K562 (cell line): ENCODE data around the gene SFRP5. TPM values are rescaled to one million over a fixed set of nuclear protein-coding genes. Genes with fewer than 3 reads are reported as not detected.

Experiments
- ATAC-seq: fragments of 200-7000 bp; cut with Tn5 transposase; 3 replicates; pipeline ENCODE4 v1.9.1; 2020; ENCODE audit warnings: moderate library complexity
- BruUV-seq: library from RNA; stranded (reverse); fragments of 400-500 nt; replicated peaks from 2 replicates; lab custom pipeline; 2021; lab: Mats Ljungman, UMichigan
- CTCF ChIA-PET: fragments of 300-600 bp; formaldehyde crosslinking; extraction: SDS; loops from one replicate; lab custom pipeline; 2021; ENCODE audit warnings: low intra/inter-chr PET ratio; lab: Yijun Ruan, JAX
- POLR2A ChIA-PET: fragments of 300-600, 350-650 bp; sonication (Branson Sonifier 250); formaldehyde crosslinking; extraction: SDS; loops from one replicate; lab custom pipeline; 2021; ENCODE audit warnings: antibody characterized with exemption, inconsistent platforms; lab: Yijun Ruan, JAX
- DNase-seq, 4 experiments: peaks; one replicate each; pipeline versions ENCODE4 v3.0.0 to v3.0.0-alpha.2; 2011 to 2018; ENCODE audit warnings: low spot score in 3 of 4, mixed read lengths in 3 of 4; ENCODE audit errors: extremely low read depth in 1 of 4
- FAIRE-seq: peaks from 2 replicates; lab custom pipeline; 2011; peaks lifted over from hg19 to GRCh38; lab: Jason Lieb, UNC
- H2AFZ ChIP-seq: 2 replicates; pipeline ENCODE4 v1.6.0; 2011; ENCODE audit warnings: low read depth, low read length, control low read depth, inconsistent platforms
- H3K27ac ChIP-seq: fragments of 200-600 bp; 3 replicates; pipeline ENCODE4 v1.8.0; 2011; ENCODE audit warnings: low read depth, mild to moderate bottlenecking, control low read depth, inconsistent platforms, low read length, moderate library complexity, mixed read lengths; ENCODE audit errors: extremely low read depth
- H3K27me3 ChIP-seq, 2 experiments: fragments of 300-600 bp in 1 of 2; 2 replicates in 1 of 2; 3 replicates in 1 of 2; pipeline versions ENCODE4 v1.6.0 to v1.8.0; 2011; ENCODE audit warnings: inconsistent platforms in 2 of 2, low read length in 2 of 2, mild to moderate bottlenecking in 1 of 2, mixed read lengths in 1 of 2, moderate library complexity in 1 of 2; ENCODE audit not compliant: control insufficient read depth in 2 of 2, insufficient read depth in 2 of 2
- H3K36me3 ChIP-seq: fragments of 300-600 bp; 3 replicates; pipeline ENCODE4 v1.8.0; 2011; ENCODE audit warnings: mild to moderate bottlenecking, low read length, inconsistent platforms; ENCODE audit not compliant: control insufficient read depth, insufficient read depth
- H3K4me1 ChIP-seq, 2 experiments: fragments of 200-600 bp in 1 of 2; replicated peaks in 1 of 2; 2 replicates in 1 of 2; 3 replicates in 1 of 2; pipeline versions ENCODE4 v1.5.1 to v1.8.0; 2011; ENCODE audit warnings: inconsistent platforms in 2 of 2, low read length in 2 of 2, mild to moderate bottlenecking in 1 of 2, mixed read lengths in 1 of 2, moderate library complexity in 1 of 2; ENCODE audit not compliant: control insufficient read depth in 2 of 2, insufficient read depth in 2 of 2
- H3K4me2 ChIP-seq: 2 replicates; pipeline ENCODE4 v1.6.1; 2011; ENCODE audit warnings: low read length, control low read depth, inconsistent platforms, mixed read lengths; ENCODE audit not compliant: insufficient read depth
- H3K4me3 ChIP-seq: fragments of 200-600 bp; sonication (generic), shearing (Covaris generic); 2 replicates; pipeline ENCODE4 v1.5.1; 2016; ENCODE audit warnings: control low read depth, inconsistent platforms
- H3K79me2 ChIP-seq: fragments of 200-600 bp; 3 replicates; pipeline ENCODE4 v1.8.0; 2011; ENCODE audit warnings: low read length, inconsistent platforms; ENCODE audit not compliant: control insufficient read depth, insufficient read depth
- H3K9ac ChIP-seq, 2 experiments: 2 replicates each; pipeline versions ENCODE4 v1.6.0 to v1.6.1; 2011; ENCODE audit warnings: low read depth in 2 of 2, low read length in 2 of 2, control low read depth in 1 of 2, inconsistent platforms in 1 of 2, mild to moderate bottlenecking in 1 of 2, mixed read lengths in 1 of 2; ENCODE audit not compliant: insufficient read depth in 1 of 2
- H3K9me1 ChIP-seq: one replicate; pipeline ENCODE4 v1.6.0; 2011; ENCODE audit warnings: inconsistent platforms, mild to moderate bottlenecking, low read length, moderate library complexity; ENCODE audit not compliant: control insufficient read depth, insufficient read depth
- H3K9me3 ChIP-seq: replicated peaks from 2 replicates; pipeline ENCODE4 v1.5.1; 2011; ENCODE audit warnings: low read depth, low read length, inconsistent platforms; ENCODE audit not compliant: control insufficient read depth, insufficient read depth
- H4K20me1 ChIP-seq: replicated peaks from 2 replicates; pipeline ENCODE4 v1.6.1; 2011; ENCODE audit warnings: low read length, inconsistent platforms, mixed read lengths; ENCODE audit not compliant: control insufficient read depth, insufficient read depth
- ARID2 ChIP-seq: fragments of 450-650 bp; IDR thresholded peaks from 2 replicates; pipeline ENCODE4 v1.6.1; 2017; ENCODE audit warnings: antibody characterized with exemption, mild to moderate bottlenecking
- HEY1 ChIP-seq: fragments of 250-450 bp; sonication (Bioruptor Pico); IDR thresholded peaks from 2 replicates; pipeline ENCODE4 v1.5.0; 2020; ENCODE audit warnings: mild to moderate bottlenecking, moderate library complexity, borderline replicate concordance
- HMGN3 ChIP-seq: IDR thresholded peaks from 2 replicates; pipeline ENCODE4 v1.6.1; 2011; ENCODE audit warnings: borderline replicate concordance, low read depth, mild to moderate bottlenecking, mixed read lengths, low read length; ENCODE audit not compliant: insufficient read length; ENCODE audit errors: extremely low read depth
- MAFK ChIP-seq: IDR thresholded peaks from 2 replicates; pipeline ENCODE4 v1.6.1; 2011; ENCODE audit warnings: low read length, improper control_type of control experiment
- NEUROD1 ChIP-seq: fragments of 150-350 bp; IDR thresholded peaks from 2 replicates; pipeline ENCODE4 v1.6.1; 2014; ENCODE audit warnings: borderline replicate concordance, low read length, low read depth; ENCODE audit not compliant: partially characterized antibody
- RAD21 ChIP-seq, 2 experiments: fragments of 250-450 bp in 1 of 2; fragments of 450-650 bp in 1 of 2; sonication (Bioruptor Pico) in 1 of 2; formaldehyde crosslinking in 1 of 2; IDR thresholded peaks in 1 of 2; conservative IDR thresholded peaks in 1 of 2; 2 replicates each; pipeline versions ENCODE4 v1.4.0 to v1.8.0; 2020 to 2022; ENCODE audit warnings: mild to moderate bottlenecking in 2 of 2, moderate library complexity in 1 of 2
- STAG1 ChIP-seq: sonication (generic); formaldehyde crosslinking; IDR thresholded peaks from 2 replicates; pipeline ENCODE4 v1.5.0; 2020; ENCODE audit warnings: missing genetic modification reagents, borderline replicate concordance
- ZNF121 ChIP-seq: sonication (generic); formaldehyde crosslinking; conservative IDR thresholded peaks from 2 replicates; pipeline ENCODE4 v1.8.0; 2022; ENCODE audit warnings: missing genetic modification reagents
- ZNF75A ChIP-seq: fragments of 450-650 bp; formaldehyde crosslinking; IDR thresholded peaks from 2 replicates; pipeline ENCODE4 v1.4.0; 2020; ENCODE audit warnings: mild to moderate bottlenecking
- WGBS: fragments of 100-300 bp; shearing (Covaris generic); methylation state at CpG from one replicate; pipeline ENCODE4 v1.1.6; 2016; ENCODE audit warnings: low coverage, mixed read lengths; ENCODE audit not compliant: insufficient coverage; ENCODE audit errors: missing lambda C conversion rate; 5-methylcytosine and 5-hydroxymethylcytosine counted together
- in situ Hi-C: fragments of 300-500 bp; cut with MboI; formaldehyde crosslinking; loops from 4 replicates; pipeline ENCODE4 v1.15.0; 2018; ENCODE audit warnings: inconsistent platforms, mixed read lengths
- intact Hi-C: fragments of 100-400 bp; cut with micrococcal nuclease; formaldehyde crosslinking; loops from 2 replicates; pipeline ENCODE4 v1.14.2; 2022
- polyA plus RNA-seq, 8 experiments: library from polyadenylated mRNA; depleted of rRNA in 4 of 8; stranded (reverse) in 5 of 8; unstranded in 3 of 8; fragments of >200 nt; fragmentation: Nextera tagmentation in 2 of 8; fragmentation: Illumina TruSeq in 1 of 8; extraction: Ambion mirVana in 2 of 8; extraction: Trizol in 1 of 8; gene quantifications; 2 replicates each; pipeline versions ENCODE4 v1.2.1 to v1.2.3, GENCODE V29; 2011 to 2014; ENCODE audit warnings: inconsistent platforms in 1 of 8, missing spikeins in 1 of 8
- total RNA-seq, 7 experiments: library from RNA; depleted of rRNA in 6 of 7; stranded (reverse); fragments of >200 nt in 6 of 7; fragmentation: Illumina TruSeq in 2 of 7; extraction: Trizol in 2 of 7; gene quantifications; 2 replicates each; pipeline versions ENCODE4 v1.2.1 to v1.2.3, GENCODE V29; 2011 to 2021; ENCODE audit warnings: low replicate concordance in 1 of 7
- TF ChIP-seq, protein P1 (sequence below): fragments of 450-650 bp; formaldehyde crosslinking; IDR thresholded peaks from 2 replicates; pipeline ENCODE4 v1.4.0; 2020; ENCODE audit warnings: mild to moderate bottlenecking, moderate library complexity
- TF ChIP-seq, protein P2 (sequence below), 2 experiments: IDR thresholded peaks; 2 replicates each; pipeline ENCODE4 v1.6.1; 2011; ENCODE audit warnings: borderline replicate concordance in 1 of 2, control low read depth in 1 of 2, low read depth in 1 of 2, low read length in 1 of 2, mild to moderate bottlenecking in 1 of 2, mixed read lengths in 1 of 2, moderate library complexity in 1 of 2; ENCODE audit not compliant: insufficient read depth in 1 of 2, insufficient read length in 1 of 2, poor library complexity in 1 of 2, severe bottlenecking in 1 of 2; ENCODE audit errors: extremely low read depth in 1 of 2

Gene SFRP5
- total and polyA plus RNA-seq, 9 of the 15 experiments (the other 6 are each of a cell fraction or from before 2014, with no cell fraction given) = 0.07 to 0.29 (median 0.13) TPM; not detected in 3

DNA sequence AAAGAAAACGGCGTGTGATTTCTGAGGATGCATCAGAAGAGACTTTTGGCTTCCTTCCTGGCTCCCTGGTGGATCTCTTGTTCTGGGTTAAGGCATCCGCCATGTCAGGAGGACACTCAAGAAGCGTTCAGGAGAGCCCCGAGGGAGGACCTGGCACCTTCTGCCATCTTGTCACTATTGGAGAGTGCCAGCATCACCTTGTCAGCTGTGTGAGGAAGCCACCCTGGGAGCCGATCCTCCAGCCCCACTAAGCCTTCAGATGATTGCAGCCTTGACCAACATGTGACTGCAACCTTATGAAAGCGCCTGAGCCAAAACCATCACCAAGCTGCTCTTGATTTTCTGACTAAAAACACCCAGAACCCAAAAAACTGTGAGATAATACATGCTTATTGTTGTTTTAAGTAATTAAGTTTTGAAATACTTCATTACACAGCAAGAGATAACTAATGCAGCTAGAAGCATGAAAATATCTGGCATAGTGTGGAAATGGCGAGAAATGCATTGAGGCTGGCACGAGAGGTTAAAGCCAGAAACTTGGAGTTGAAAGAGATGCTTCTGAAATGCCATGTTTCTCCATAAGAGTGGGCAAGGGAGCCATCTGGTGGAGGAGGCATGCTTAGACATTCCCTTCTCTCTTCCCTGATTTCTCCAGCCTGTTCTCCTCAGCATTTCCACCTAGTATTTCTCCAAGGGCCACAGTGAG, 40.3 kb downstream of the SFRP5 start:
- FAIRE-seq = peak; percentile 85
- Histone ChIP-seq H4K20me1 (no peaks in the 10 kb centered on the region), H3K4me2 (no peak overlapping the region), H3K9me1 (no peaks in the 10 kb centered on the region), H3K27me3 (no peaks in the 10 kb centered on the region), H3K9me3 (no peaks in the 10 kb centered on the region; the same call in 1 of the 2 replicates), H3K4me3 (no peak overlapping the region), H3K4me1 (peaks cover under 1 to 5% of the 10 kb centered on the region in 2 experiments; a peak in 3 of 5 replicates), H3K9ac (no peak overlapping the region), H2AFZ (peak overlapping the region; percentile 51; the same call in 1 of the 2 replicates), H3K27ac (no peak overlapping the region), H3K79me2 (no peaks in the 10 kb centered on the region), H3K36me3 (no peaks in the 10 kb centered on the region)
- 0% methylated on average over 5 of the region's 9 CpGs for WGBS
- in situ Hi-C loops = no loop called here
- BruUV-seq = no TSS peak
- ChIA-PET POLR2A (no interaction called here), CTCF (interaction anchor here (0.5 to 3.3 kb wide), 8 partner anchors 22 to 333 kb away, joined by 3 to 33 read pairs (median 6); partner anchors contain the start of gene ANKRD2)
- peak; percentile 33 to 73 (median 42) for DNase-seq
- ATAC-seq = peak; percentile 85
- intact Hi-C loops = loop anchor here (1.0 to 5.0 kb wide), 4 partner anchors 22 to 159 kb away; partner anchors contain the start of gene ANKRD2
- TF ChIP-seq ARID2 (peak; percentile 76), HEY1 (no peak), MAFK (peak; percentile 19; the same call in 1 of the 2 replicates), HMGN3 (no peak), RAD21 (CRISPR knock-in tag; conservative IDR thresholded peaks at IDR 0.05 in 1 of 2, IDR thresholded peaks at IDR 0.05 in 1 of 2) (peak; percentile 83 to 95), ZNF121 (CRISPR knock-in tag) (no peak), STAG1 (CRISPR knock-in tag) (peak; percentile 60; the same call in 1 of the 2 replicates), ZNF75A (no peak), NEUROD1 (no peak)
- TF ChIP-seq, protein P1, sequence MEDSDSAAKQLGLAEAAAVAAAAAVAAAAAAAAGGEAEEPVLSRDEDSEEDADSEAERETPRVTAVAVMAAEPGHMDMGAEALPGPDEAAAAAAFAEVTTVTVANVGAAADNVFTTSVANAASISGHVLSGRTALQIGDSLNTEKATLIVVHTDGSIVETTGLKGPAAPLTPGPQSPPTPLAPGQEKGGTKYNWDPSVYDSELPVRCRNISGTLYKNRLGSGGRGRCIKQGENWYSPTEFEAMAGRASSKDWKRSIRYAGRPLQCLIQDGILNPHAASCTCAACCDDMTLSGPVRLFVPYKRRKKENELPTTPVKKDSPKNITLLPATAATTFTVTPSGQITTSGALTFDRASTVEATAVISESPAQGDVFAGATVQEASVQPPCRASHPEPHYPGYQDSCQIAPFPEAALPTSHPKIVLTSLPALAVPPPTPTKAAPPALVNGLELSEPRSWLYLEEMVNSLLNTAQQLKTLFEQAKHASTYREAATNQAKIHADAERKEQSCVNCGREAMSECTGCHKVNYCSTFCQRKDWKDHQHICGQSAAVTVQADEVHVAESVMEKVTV (CRISPR knock-in tag) = peak; percentile 61; the same call in 1 of the 2 replicates
- TF ChIP-seq, protein P2, sequence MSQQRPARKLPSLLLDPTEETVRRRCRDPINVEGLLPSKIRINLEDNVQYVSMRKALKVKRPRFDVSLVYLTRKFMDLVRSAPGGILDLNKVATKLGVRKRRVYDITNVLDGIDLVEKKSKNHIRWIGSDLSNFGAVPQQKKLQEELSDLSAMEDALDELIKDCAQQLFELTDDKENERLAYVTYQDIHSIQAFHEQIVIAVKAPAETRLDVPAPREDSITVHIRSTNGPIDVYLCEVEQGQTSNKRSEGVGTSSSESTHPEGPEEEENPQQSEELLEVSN (IDR thresholded peaks at IDR 0.05; ENCODE audit: borderline replicate concordance in 1 of 2, extremely low read depth in 1 of 2, insufficient read depth in 1 of 2, insufficient read length in 1 of 2, low read depth in 1 of 2, low read length in 1 of 2, poor library complexity in 1 of 2, severe bottlenecking in 1 of 2) = no peak
